PC-3 (cell line): ENCODE results near the gene CENPV. TPM values are rescaled to one million over a fixed set of nuclear protein-coding genes. Genes with fewer than 3 reads are reported as not detected.
A peak's percentile ranks its signal among the peaks of the same experiment; 100 is the strongest.

Experiments used
- ATAC-seq: fragments of 200-7000 bp; cut with Tn5 transposase; 2 replicates; pipeline ENCODE4 v1.9.1; 2020; ENCODE audit warnings: mild to moderate bottlenecking, moderate library complexity
- BruUV-seq: library from RNA; stranded (reverse); fragments of 400-500 nt; replicated peaks from 2 replicates; lab custom pipeline; 2021; lab: Mats Ljungman, UMichigan
- CTCF ChIA-PET: fragments of 300-600 bp; sonication (Branson Sonifier 250); formaldehyde crosslinking; loops from one replicate; lab custom pipeline; 2022; ENCODE audit warnings: antibody characterized with exemption; lab: Charles Lee
- POLR2A ChIA-PET: fragments of 300-600 bp; sonication (Branson Sonifier 250); formaldehyde crosslinking; loops from one replicate; lab custom pipeline; 2022; ENCODE audit warnings: antibody characterized with exemption; ENCODE audit not compliant: unreplicated experiment; lab: Charles Lee
- DNase-seq: peaks from one replicate; pipeline ENCODE4 v3.0.0-alpha.2; 2015
- H2AFZ ChIP-seq: fragments of 300-600 bp; sonication (generic); 2 replicates; pipeline ENCODE4 v1.6.0; 2016; ENCODE audit warnings: antibody characterized with exemption, low read length
- H3F3A ChIP-seq: fragments of 300-600 bp; sonication (generic); one replicate; pipeline ENCODE4 v1.6.0; 2017; ENCODE audit warnings: antibody characterized with exemption, low read length, control low read depth, mild to moderate bottlenecking; ENCODE audit not compliant: unreplicated experiment
- H3K27ac ChIP-seq: fragments of 300-600 bp; sonication (generic); 2 replicates; pipeline ENCODE4 v1.5.1; 2016; ENCODE audit warnings: mild to moderate bottlenecking, low read length
- H3K27me3 ChIP-seq: fragments of 300-600 bp; sonication (generic); 2 replicates; pipeline ENCODE4 v1.6.1; 2016; ENCODE audit warnings: low read length, mixed read lengths
- H3K36me3 ChIP-seq: fragments of 300-600 bp; sonication (generic); 2 replicates; pipeline ENCODE4 v1.6.1; 2016; ENCODE audit warnings: low read depth, mixed run types, low read length, mixed read lengths
- H3K4me1 ChIP-seq: fragments of 300-600 bp; sonication (generic); 2 replicates; pipeline ENCODE4 v1.5.1; 2016; ENCODE audit warnings: low read length; ENCODE audit not compliant: insufficient read depth
- H3K4me2 ChIP-seq: fragments of 300-600 bp; sonication (generic); 2 replicates; pipeline ENCODE4 v1.6.0; 2016; ENCODE audit warnings: low read length
- H3K4me3 ChIP-seq: fragments of 300-600 bp; sonication (generic); 2 replicates; pipeline ENCODE4 v1.5.1; 2016; ENCODE audit warnings: mild to moderate bottlenecking, low read length, mixed read lengths
- H3K79me2 ChIP-seq: fragments of 300-600 bp; sonication (generic); 2 replicates; pipeline ENCODE4 v1.6.1; 2017; ENCODE audit warnings: low read length, mixed read lengths
- H3K9ac ChIP-seq: fragments of 300-600 bp; sonication (generic); 2 replicates; pipeline ENCODE4 v1.6.0; 2016; ENCODE audit warnings: mild to moderate bottlenecking, low read length
- H3K9me2 ChIP-seq: fragments of 300-600 bp; sonication (generic); replicated peaks from 2 replicates; pipeline ENCODE4 v1.6.1; 2016; ENCODE audit warnings: mixed run types, low read length, mixed read lengths
- H3K9me3 ChIP-seq: fragments of 300-600 bp; sonication (generic); 2 replicates; pipeline ENCODE4 v1.6.1; 2016; ENCODE audit warnings: low read length, mixed read lengths
- H4K20me1 ChIP-seq: fragments of 300-600 bp; sonication (generic); 2 replicates; pipeline ENCODE4 v1.6.1; 2016; ENCODE audit warnings: low read length, mixed read lengths
- CTCF ChIP-seq: fragments of 300-600 bp; sonication (generic); conservative IDR thresholded peaks from 2 replicates; pipeline ENCODE4 v1.5.1; 2017; ENCODE audit warnings: antibody characterized with exemption, low read depth, mild to moderate bottlenecking, low read length
- EZH2 ChIP-seq: fragments of 300-600 bp; sonication (generic); IDR thresholded peaks from one replicate; pipeline ENCODE4 v1.6.1; 2017; ENCODE audit warnings: antibody characterized with exemption, mild to moderate bottlenecking, low read length; ENCODE audit not compliant: unreplicated experiment
- EZH2phosphoT487 ChIP-seq: fragments of 300-600 bp; sonication (generic); IDR thresholded peaks from 2 replicates; pipeline ENCODE4 v1.6.1; 2018; ENCODE audit warnings: mild to moderate bottlenecking, antibody characterized with exemption, low read length, borderline replicate concordance
- intact Hi-C: fragments of 100-400 bp; cut with micrococcal nuclease; formaldehyde crosslinking; loops from 2 replicates; pipeline ENCODE4 v1.9.0; 2023
- total RNA-seq: library from RNA; depleted of rRNA; stranded (reverse); fragments of >200 nt; gene quantifications from 2 replicates; pipeline ENCODE4 v1.2.3, GENCODE V29; 2014

Gene CENPV
- total RNA-seq, 1 experiment from 2014 or later: not detected

- H3K4me3 ChIP-seq: no peak overlapping the region
- no peak overlapping the region for H3K4me2 ChIP-seq
- no peak for DNase-seq
- no peaks in the 10 kb centered on the region for H4K20me1 ChIP-seq
- no peak for ATAC-seq
- H3K27me3 ChIP-seq: no peaks in the 10 kb centered on the region
- intact Hi-C loops: no loop called here
- TF ChIP-seq EZH2 (no peak), EZH2phosphoT487 (no peak), CTCF (no peak)
- ChIA-PET POLR2A (interaction anchor here (0.7 kb wide), 1 partner anchor 100 kb away, joined by 8 read pairs; no protein-coding TSS in a partner anchor), CTCF (no interaction called here)
- H2AFZ ChIP-seq: no peak overlapping the region
- H3K9me3 ChIP-seq: no peaks in the 10 kb centered on the region
- peaks cover 6% of the 10 kb centered on the region; the same call in 1 of the 2 replicates for H3K36me3 ChIP-seq
- peaks cover 8% of the 10 kb centered on the region; the same call in 1 of the 2 replicates for H3K4me1 ChIP-seq
- H3K79me2 ChIP-seq: no peaks in the 10 kb centered on the region
- no peak overlapping the region for H3K9ac ChIP-seq
- no peaks in the 10 kb centered on the region for H3K9me2 ChIP-seq
- BruUV-seq: no TSS peak
- H3K27ac ChIP-seq: no peak overlapping the region
- peaks cover 5% of the 10 kb centered on the region for H3F3A ChIP-seq
These were observed 14.9 kb downstream of the CENPV start for GRCh38 chr17:16338391-16338790.

GRCh38 chr17:16329519-16330271, 23.6 kb downstream of the CENPV start:
- Histone ChIP-seq H3F3A (no peaks in the 10 kb centered on the region), H3K9me3 (no peaks in the 10 kb centered on the region), H3K79me2 (no peaks in the 10 kb centered on the region), H3K4me1 (peaks cover 13% of the 10 kb centered on the region), H3K9me2 (no peaks in the 10 kb centered on the region), H3K9ac (no peak overlapping the region), H3K36me3 (peaks cover 17% of the 10 kb centered on the region; the same call in 1 of the 2 replicates), H4K20me1 (no peaks in the 10 kb centered on the region), H3K27me3 (no peaks in the 10 kb centered on the region), H3K4me2 (peak overlapping the region; percentile 69), H2AFZ (0 out of 2 replicates have a peak overlapping the region, but pooled peaks have one; percentile 15), H3K27ac (peak overlapping the region; percentile 59), H3K4me3 (peak overlapping the region; percentile 28; the same call in 1 of the 2 replicates)
- intact Hi-C loops: loop anchor here (1.0 kb wide), 1 partner anchor 43 kb away; no protein-coding TSS in a partner anchor
- CTCF ChIA-PET: no interaction called here
- DNase-seq: peak; percentile 87
- peak; percentile 97 for ATAC-seq
- POLR2A ChIA-PET: no interaction called here
- no TSS peak for BruUV-seq
- TF ChIP-seq CTCF (no peak), EZH2phosphoT487 (no peak), EZH2 (no peak)

- Histone ChIP-seq H3K27me3 (no peaks in the 10 kb centered on the region), H3F3A (no peaks in the 10 kb centered on the region), H3K4me1 (peaks cover 13% of the 10 kb centered on the region), H3K36me3 (peaks cover 18% of the 10 kb centered on the region; the same call in 1 of the 2 replicates), H3K79me2 (no peaks in the 10 kb centered on the region), H3K4me3 (peak overlapping the region; percentile 28; the same call in 1 of the 2 replicates), H3K9me3 (no peaks in the 10 kb centered on the region), H2AFZ (0 out of 2 replicates have a peak overlapping the region, but pooled peaks have one; percentile 15), H3K4me2 (peak overlapping the region; percentile 69), H3K9ac (no peak overlapping the region; the same call in 1 of the 2 replicates), H4K20me1 (no peaks in the 10 kb centered on the region), H3K27ac (peak overlapping the region; percentile 59), H3K9me2 (no peaks in the 10 kb centered on the region)
- intact Hi-C loops: loop anchor here (1.0 kb wide), 1 partner anchor 43 kb away; no protein-coding TSS in a partner anchor
- no TSS peak for BruUV-seq
- ChIA-PET CTCF (no interaction called here), POLR2A (no interaction called here)
- peak; percentile 22; the same call in 1 of the 2 replicates for TF ChIP-seq CTCF
- TF ChIP-seq EZH2phosphoT487: no peak
- ATAC-seq (peak; percentile 57), DNase-seq (peak; percentile 34)
These were observed 24.3 kb downstream of the CENPV start for GRCh38 chr17:16328997-16329396.
